Pancreas (tissue), 10 donors: ENCODE results near the gene ABHD10. TPM values are rescaled to one million over a fixed set of nuclear protein-coding genes. Genes with fewer than 3 reads are reported as not detected.

ENCODE experiments used
- ATAC-seq, 4 donors: fragments of 200-7000 bp; cut with Tn5 transposase; one replicate each; pipeline versions ENCODE4 v1.8.0 to v1.9.1; 2020; ENCODE audit warnings: mild to moderate bottlenecking in 4 of 4, moderate library complexity in 4 of 4
- DNase-seq, 6 donors: peaks; one replicate each; pipeline ENCODE4 v3.0.0-alpha.2; 2020
- FAIRE-seq: peaks from 2 replicates; lab custom pipeline; 2012; peaks lifted over from hg19 to GRCh38; lab: Jason Lieb, UNC
- H3K27ac ChIP-seq, 4 donors: fragments of 200-600 bp; sonication (generic); 1 replicate in 3 of 4; 2 replicates in 1 of 4; pipeline versions ENCODE4 v1.5.0 to v1.8.0; 2020
- H3K27me3 ChIP-seq, 4 donors: fragments of 200-600 bp; one replicate each; pipeline ENCODE4 v1.8.0; 2021
- H3K36me3 ChIP-seq, 3 donors: fragments of 200-600 bp; sonication (generic) in 1 of 3; one replicate each; pipeline versions ENCODE4 v1.5.0 to v1.8.0; 2020 to 2021
- H3K4me1 ChIP-seq, 3 donors: fragments of 200-600 bp; one replicate each; pipeline ENCODE4 v1.8.0; 2021
- H3K4me3 ChIP-seq, 4 donors: fragments of 200-600 bp; sonication (generic) in 2 of 4; one replicate each; pipeline versions ENCODE4 v1.5.0 to v1.8.0; 2020 to 2021
- H3K9me3 ChIP-seq, 4 donors: fragments of 200-600 bp; one replicate each; pipeline ENCODE4 v1.8.0; 2021
- whole genome bisulfite sequencing, 2 donors: extraction: QIAGEN DNeasy Blood & Tissue Kit; methylation state at CpG; one replicate each; pipeline ENCODE4 v1.1.7; 2013; 5-methylcytosine and 5-hydroxymethylcytosine counted together
- intact Hi-C, 3 donors: fragments of 100-400 bp; cut with DNase I; formaldehyde crosslinking; loops; one replicate each; pipeline versions ENCODE4 v1.11.1 to v1.14.2; 2022
- polyA plus RNA-seq, 2 donors: library from polyadenylated mRNA; stranded (reverse); fragments of 200-250 nt; gene quantifications; one replicate each; pipeline ENCODE4 v1.2.3, GENCODE V29; 2013
- total RNA-seq, 6 donors: library from RNA; stranded (reverse); fragmentation: NEBNext Ultra II Directional in 4 of 6; extraction: Animal tissue kit (Norgen Biotek cat#: 25700) in 4 of 6; gene quantifications; one replicate each; pipeline versions ENCODE4 v1.2.1 to v1.2.4, GENCODE V29; 2021 to 2023
- TF ChIP-seq, protein P1 (sequence below), 4 donors: fragments of 200-600 bp; sonication (generic) in 3 of 4; IDR thresholded peaks; one replicate each; pipeline versions ENCODE4 v1.5.0 to v1.8.0; 2021; ENCODE audit warnings: antibody characterized with exemption in 4 of 4
- donor health status: healthy with polysubstance abuse.
- donor health status: DM: no; HTN: no; CAD: no; lungs with moderate emphysema.
- donor health status: DM: no; HTN: no; CAD: no.
- donor health status: control.
- donor health status: control.
- donor health status: Bipolar disorder and iron deficiency.
- donor health status: DM: yes; HTN: yes; CAD: no.
- donor health status: DM: no; HTN: no; CAD: no.
- donor health status: DM: no; HTN: no; CAD: no.
- donor health status: DM: yes; HTN: yes; CAD: no.

The ABHD10 gene
- total and polyA plus RNA-seq, 8 donors, result 10.3 to 19.5 (median 13.6) TPM

DNA sequence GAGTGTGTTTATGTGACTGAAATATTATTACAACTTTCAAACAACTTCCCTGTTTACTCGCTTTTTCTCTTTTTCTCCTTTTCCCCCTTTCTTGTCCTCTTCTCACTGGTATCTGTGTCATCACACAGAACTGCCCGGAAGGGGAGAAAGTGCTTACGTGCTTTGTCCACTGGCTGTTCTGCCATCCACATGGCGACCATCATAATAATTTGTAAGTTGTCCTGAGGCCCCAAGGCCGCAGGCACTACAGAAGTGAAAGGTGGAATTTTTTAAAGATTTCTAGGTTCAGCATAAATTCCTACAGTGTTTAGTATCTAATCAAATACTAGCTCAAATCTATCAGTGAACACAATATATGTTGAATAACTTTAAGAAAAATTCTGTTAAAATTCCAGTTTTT is 26.7 kb upstream of the ABHD10 start:
- TF ChIP-seq, protein P1, sequence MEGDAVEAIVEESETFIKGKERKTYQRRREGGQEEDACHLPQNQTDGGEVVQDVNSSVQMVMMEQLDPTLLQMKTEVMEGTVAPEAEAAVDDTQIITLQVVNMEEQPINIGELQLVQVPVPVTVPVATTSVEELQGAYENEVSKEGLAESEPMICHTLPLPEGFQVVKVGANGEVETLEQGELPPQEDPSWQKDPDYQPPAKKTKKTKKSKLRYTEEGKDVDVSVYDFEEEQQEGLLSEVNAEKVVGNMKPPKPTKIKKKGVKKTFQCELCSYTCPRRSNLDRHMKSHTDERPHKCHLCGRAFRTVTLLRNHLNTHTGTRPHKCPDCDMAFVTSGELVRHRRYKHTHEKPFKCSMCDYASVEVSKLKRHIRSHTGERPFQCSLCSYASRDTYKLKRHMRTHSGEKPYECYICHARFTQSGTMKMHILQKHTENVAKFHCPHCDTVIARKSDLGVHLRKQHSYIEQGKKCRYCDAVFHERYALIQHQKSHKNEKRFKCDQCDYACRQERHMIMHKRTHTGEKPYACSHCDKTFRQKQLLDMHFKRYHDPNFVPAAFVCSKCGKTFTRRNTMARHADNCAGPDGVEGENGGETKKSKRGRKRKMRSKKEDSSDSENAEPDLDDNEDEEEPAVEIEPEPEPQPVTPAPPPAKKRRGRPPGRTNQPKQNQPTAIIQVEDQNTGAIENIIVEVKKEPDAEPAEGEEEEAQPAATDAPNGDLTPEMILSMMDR (IDR thresholded peaks at IDR 0.05), result no peak
- intact Hi-C loops, result no loop called here
- no peak for FAIRE-seq
- Histone ChIP-seq H3K4me3 (no peak overlapping the region), H3K36me3 (peaks cover 0 to 16% (median 0%) of the 10 kb centered on the region in 3 donors), H3K9me3 (no peaks in the 10 kb centered on the region), H3K27me3 (no peaks in the 10 kb centered on the region), H3K27ac (no peak overlapping the region), H3K4me1 (no peaks in the 10 kb centered on the region)
- WGBS, 2 donors, result 93 to 97% methylated on average over 5 of the region's 5 CpGs
- no peak for DNase-seq
- no peak for ATAC-seq

DNA sequence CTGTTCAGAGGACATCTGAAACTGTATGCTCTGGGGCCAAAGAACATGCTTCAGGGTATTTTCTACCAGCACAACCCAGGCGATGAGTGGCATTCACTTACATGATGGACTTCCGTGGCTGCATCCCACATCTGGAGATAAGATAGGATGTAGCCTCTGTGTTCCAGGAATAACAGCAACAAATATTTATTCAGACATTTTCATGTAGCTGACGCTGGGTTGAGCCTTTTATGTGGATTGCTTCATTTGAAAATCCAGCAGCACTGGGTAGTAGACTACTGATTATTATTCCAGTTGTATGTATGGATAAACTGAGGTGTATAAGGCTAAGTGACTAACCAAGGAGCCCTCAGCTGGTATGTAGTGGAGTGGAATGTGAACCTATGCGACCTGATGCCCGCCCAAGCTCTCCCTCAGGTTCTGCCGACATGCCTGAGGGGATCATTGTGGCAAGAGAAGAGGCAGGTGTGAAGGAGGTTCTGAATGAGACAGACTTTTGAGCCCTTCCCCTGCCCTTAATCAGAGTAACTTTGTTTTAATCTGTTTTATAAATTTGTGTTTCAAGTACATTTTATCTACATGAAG is 25.9 kb upstream of the ABHD10 start:
- Histone ChIP-seq H3K27me3 (no peaks in the 10 kb centered on the region), H3K36me3 (peaks cover 0 to 16% (median 0%) of the 10 kb centered on the region in 3 donors), H3K4me3 (no peak overlapping the region), H3K9me3 (no peaks in the 10 kb centered on the region), H3K27ac (no peak overlapping the region), H3K4me1 (no peaks in the 10 kb centered on the region)
- 76 to 82% methylated on average over 6 of the region's 6 CpGs for WGBS, 2 donors
- ATAC-seq, result no peak
- intact Hi-C loops, result no loop called here
- DNase-seq, result no peak
- TF ChIP-seq, protein P1 (IDR thresholded peaks at IDR 0.05), result no peak
- no peak for FAIRE-seq

DNA sequence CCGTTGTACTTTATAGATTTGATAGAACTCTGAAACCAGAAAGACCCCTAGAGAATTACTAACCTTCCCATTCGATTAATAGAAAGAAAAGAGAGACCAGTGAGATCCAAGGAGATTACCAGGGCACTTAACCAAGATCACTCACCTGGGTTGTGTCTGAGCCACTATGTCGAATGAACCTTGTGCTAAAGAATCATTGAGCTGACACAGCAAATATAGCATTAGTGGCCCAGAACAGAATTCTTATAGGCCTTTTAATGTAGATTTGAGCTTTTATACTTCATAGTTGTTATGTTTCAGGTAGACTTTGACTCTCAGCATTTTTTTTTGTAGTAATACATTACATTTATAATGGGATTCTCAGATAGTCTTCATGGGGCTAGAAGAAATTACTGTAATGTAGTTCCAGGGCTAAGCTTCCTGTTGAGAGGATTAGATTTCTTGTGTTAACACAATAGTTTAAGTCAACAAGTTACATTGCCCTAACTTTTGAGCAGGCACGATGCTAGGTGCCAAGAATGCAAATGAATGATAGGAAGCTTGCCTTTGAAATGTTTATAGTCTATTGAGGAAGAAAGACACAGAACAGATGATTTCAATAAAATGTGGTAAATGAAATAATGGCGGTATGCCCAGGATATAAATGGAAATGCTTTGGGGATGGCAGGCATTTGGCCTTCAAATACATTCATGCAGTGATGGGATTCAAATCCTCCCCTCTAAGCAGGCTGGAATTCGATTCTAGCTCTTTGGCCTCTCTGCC is 24.4 kb upstream of the ABHD10 start:
- H3K4me3 ChIP-seq, result no peak overlapping the region
- intact Hi-C loops, result no loop called here
- H3K27ac ChIP-seq, result no peak overlapping the region
- no peaks in the 10 kb centered on the region for H3K9me3 ChIP-seq
- H3K4me1 ChIP-seq, result no peaks in the 10 kb centered on the region
- H3K36me3 ChIP-seq, result peaks cover 0 to 13% (median 0%) of the 10 kb centered on the region in 3 donors
- DNase-seq (no peak), FAIRE-seq (no peak), ATAC-seq (no peak)
- H3K27me3 ChIP-seq, result no peaks in the 10 kb centered on the region
- WGBS, 2 donors, result 54 to 69% methylated on average over 6 of the region's 6 CpGs
- TF ChIP-seq, protein P1 (IDR thresholded peaks at IDR 0.05), result no peak

DNA sequence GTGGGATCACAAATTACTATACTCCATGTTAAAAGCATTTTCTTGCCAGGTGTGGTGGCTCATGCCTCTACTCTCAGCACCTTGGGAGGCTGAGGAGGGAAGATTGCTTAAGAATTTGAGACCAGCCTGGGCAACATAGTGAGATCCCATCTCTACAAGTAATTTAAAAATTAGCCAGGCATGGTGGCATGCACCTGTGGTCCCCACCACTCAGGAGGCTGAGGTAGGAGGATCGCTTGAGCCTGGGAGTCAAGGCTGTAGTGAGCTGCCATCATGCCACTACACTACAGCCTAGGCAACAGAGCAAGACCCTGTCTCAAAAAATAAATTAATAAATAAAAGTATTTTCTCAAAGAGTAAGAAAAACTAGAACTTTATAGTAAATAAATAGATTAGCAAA is 22.9 kb upstream of the ABHD10 start:
- WGBS, 2 donors, result 95 to 98% methylated on average over 1 of the region's 1 CpG
- Histone ChIP-seq H3K27me3 (no peaks in the 10 kb centered on the region), H3K27ac (no peak overlapping the region), H3K4me1 (no peaks in the 10 kb centered on the region), H3K4me3 (no peak overlapping the region), H3K9me3 (no peaks in the 10 kb centered on the region), H3K36me3 (peaks cover 0 to 13% (median 0%) of the 10 kb centered on the region in 3 donors)
- DNase-seq, result no peak
- TF ChIP-seq, protein P1 (IDR thresholded peaks at IDR 0.05), result no peak
- intact Hi-C loops, result no loop called here
- no peak for ATAC-seq
- FAIRE-seq, result no peak

DNA sequence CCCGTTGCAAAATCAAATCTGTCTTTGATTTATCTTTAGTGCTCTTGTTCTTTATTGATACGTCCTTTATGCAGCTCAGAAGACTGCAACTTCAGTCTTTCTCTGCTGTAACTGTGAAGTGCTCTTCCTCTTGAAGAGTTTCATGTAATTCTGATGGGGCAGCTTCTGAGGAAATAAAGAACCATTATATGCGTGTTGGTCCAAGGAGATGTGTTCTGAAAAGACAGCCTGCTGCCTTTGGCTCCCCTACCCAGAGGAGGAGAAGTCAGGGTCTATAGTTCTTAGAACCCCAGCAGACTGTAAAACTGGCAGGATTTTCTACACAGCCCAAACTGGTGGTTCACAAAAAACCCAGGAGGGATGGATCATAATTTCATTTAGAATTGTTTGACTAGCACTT is 22.4 kb upstream of the ABHD10 start:
- H3K27ac ChIP-seq, result no peak overlapping the region
- TF ChIP-seq, protein P1 (IDR thresholded peaks at IDR 0.05), result no peak
- no peaks in the 10 kb centered on the region for H3K9me3 ChIP-seq
- FAIRE-seq (no peak), DNase-seq (no peak), ATAC-seq (no peak)
- no peaks in the 10 kb centered on the region for H3K27me3 ChIP-seq
- H3K4me1 ChIP-seq, result no peaks in the 10 kb centered on the region
- peaks cover 0 to 13% (median 0%) of the 10 kb centered on the region in 3 donors for H3K36me3 ChIP-seq
- intact Hi-C loops, result no loop called here
- no peak overlapping the region for H3K4me3 ChIP-seq
- WGBS, 2 donors, result 93 to 95% methylated on average over 3 of the region's 3 CpGs
